Pulmonary artery endothelial cell (primary cell): ENCODE results near the gene UGT1A7. TPM values are rescaled to one million over a fixed set of nuclear protein-coding genes. Genes with fewer than 3 reads are reported as not detected.
"Not testable (repeated sequence)": the region's sequence is repeated elsewhere in the genome, so short reads cannot be mapped to it uniquely, and the experiment has no call there.

Experiments used
- DNase-seq: peaks from one replicate; pipeline ENCODE4 v3.0.0-alpha.2; 2011; ENCODE audit warnings: low read depth, low spot score
- total RNA-seq: library from RNA; depleted of rRNA; stranded (reverse); fragments of >200 nt; gene quantifications from 2 replicates; pipeline ENCODE4 v1.2.3, GENCODE V29; 2014

The UGT1A7 gene
- not detected in 2 replicates for total RNA-seq

DNA sequence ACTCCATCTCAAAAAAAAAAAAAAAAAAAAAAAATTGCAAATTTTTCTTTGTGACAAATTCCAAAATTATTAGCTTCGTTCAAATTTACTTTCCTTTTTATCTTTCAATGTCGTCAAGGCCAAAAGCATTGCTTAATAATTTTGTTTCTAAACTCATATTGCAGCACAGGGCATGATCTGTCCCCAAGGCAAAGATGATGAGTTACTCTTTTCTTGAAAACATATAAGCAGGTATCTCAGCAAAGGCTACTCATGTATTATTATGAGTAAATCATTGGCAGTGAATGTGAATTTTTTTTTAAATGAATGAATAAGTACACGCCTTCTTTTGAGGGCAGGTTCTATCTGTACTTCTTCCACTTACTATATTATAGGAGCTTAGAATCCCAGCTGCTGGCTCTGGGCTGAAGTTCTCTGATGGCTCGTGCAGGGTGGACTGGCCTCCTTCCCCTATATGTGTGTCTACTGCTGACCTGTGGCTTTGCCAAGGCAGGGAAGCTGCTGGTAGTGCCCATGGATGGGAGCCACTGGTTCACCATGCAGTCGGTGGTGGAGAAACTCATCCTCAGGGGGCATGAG lies at the start of gene UGT1A7:
Gene UGT1A7, plus strand, starts transcription at position 381 of the 579 bp plus-strand sequence. Its CDS starts 37 bp downstream, at position 418.
- no peak for DNase-seq

GRCh38 chr2:233636306-233636705 lies 45.4 kb upstream of the UGT1A7 start, which contains the start of gene UGT1A10:
TSS of gene UGT1A10 (plus strand) at chr2:233636448. CDS start at chr2:233636523, 75 bp downstream.
- DNase-seq: not testable (repeated sequence)

- no peak for DNase-seq
Observed at GRCh38 chr2:233638836-233639235, 42.9 kb upstream of the UGT1A7 start.

DNA sequence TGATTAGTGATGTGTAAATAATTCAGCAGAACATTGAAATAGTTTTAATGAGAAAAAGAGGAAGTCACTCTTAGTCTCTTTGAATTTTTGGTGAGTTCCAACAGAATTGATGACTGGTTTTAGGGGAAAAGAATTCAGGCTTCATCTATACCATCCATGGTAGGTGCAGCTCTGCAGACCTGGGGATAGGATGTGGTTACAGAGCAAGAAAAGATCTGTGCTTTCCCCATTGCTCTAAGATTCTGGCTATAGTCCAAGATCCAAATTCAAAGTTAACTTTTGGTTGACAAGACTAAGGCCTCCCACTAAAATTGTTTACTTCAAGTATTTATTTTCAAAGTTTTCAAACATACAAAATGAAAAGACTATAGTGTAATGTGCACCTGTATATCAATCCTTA lies 41.8 kb upstream of the UGT1A7 start:
- no peak for DNase-seq

DNA sequence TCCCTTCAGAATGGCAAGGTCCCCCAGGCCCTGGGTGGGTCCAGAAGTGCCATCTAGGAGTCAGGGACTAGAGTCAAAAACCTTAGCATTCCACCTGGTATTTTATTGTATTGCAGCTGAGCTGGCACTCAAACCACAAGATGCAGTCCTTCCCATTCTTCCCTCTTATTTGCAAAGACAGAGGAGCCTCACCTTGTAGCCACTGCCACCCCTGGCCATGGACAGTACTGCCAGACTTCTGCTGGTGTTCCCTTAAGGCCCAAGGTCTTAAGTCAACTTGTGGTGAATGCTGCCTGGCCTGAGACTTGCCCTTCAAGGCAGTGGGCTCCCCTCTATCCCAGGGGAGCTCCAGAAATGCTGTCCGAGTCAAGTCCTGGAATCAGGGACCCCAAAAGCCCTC lies 38.6 kb upstream of the UGT1A7 start:
- no peak for DNase-seq

GRCh38 chr2:233646033-233646432 lies 35.7 kb upstream of the UGT1A7 start:
- DNase-seq: not testable (repeated sequence)

GRCh38 chr2:233650981-233651380 lies 30.7 kb upstream of the UGT1A7 start:
- DNase-seq: no peak

DNA sequence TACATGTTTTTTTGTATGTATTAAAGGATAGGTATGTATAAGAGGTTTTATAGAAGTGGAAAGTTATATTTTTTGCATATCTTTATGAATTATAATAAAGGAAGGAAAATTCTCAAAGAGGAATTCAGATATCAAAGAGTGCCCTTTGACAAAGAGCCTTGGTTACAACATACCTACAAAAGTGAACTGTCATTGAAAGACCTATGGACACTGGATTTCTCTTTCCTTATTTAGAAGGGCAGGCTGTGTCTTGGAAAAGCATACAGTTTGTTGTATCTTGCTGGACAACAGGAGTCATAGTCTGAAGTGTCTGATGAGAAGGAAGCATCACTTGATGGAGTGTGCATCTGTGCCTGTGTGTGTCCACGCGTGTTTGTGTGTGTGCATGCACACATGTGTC lies 30.3 kb upstream of the UGT1A7 start:
- no peak for DNase-seq

- DNase-seq: no peak
Observed at GRCh38 chr2:233654501-233654900, 27.2 kb upstream of the UGT1A7 start.

- no peak for DNase-seq
Observed at GRCh38 chr2:233655043-233655442, 26.7 kb upstream of the UGT1A7 start.

DNA sequence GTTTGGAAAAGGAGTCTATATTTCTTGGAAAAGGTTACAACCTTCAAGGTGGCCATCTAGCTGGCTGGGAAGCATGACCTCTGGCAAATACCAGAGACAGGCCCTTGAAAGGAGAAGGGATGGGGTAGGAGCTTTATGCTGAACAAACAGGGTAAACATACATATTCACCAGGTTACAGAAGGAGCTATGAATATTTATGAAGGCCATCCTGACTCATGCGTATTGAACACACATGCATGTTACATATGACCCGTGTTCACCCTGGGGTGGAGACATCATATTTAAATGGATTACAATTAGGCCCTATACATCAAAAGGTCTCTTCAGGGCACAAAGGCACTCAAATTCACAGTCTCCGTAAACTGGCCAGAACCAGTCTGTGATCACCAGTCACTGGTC lies 25.8 kb upstream of the UGT1A7 start:
- not testable (repeated sequence) for DNase-seq

GRCh38 chr2:233656443-233656842 lies 25.3 kb upstream of the UGT1A7 start:
- no peak for DNase-seq

GRCh38 chr2:233658610-233659009 lies 23.1 kb upstream of the UGT1A7 start:
- DNase-seq: no peak

DNA sequence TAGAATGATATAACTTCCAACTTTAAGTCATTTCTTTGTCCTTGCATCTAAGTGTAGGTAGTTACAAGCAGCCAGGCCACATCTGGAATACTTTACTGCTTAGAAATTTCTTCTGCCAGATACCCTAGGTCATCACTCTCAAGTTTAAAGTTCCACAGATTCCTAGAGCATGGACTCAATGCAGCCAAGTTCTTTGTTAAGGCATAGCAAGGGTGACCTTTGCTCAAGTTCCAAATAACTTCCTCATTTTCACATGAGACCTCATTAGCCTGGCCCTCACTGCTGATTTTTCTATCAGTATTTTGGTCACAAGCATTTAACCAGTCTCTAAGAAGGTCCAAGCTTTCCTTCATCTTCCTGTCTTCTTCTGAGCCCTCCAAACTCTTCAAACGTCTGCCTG lies 17.8 kb upstream of the UGT1A7 start:
- no peak for DNase-seq

- no peak for DNase-seq
Observed at GRCh38 chr2:233668605-233669260, 13.0 kb upstream of the UGT1A7 start.

GRCh38 chr2:233671290-233672161 lies 10.2 kb upstream of the UGT1A7 start, which contains the start of gene UGT1A9:
TSS of gene UGT1A9 (plus strand) at chr2:233671898. CDS start at chr2:233671935, 37 bp downstream.
- no peak for DNase-seq

DNA sequence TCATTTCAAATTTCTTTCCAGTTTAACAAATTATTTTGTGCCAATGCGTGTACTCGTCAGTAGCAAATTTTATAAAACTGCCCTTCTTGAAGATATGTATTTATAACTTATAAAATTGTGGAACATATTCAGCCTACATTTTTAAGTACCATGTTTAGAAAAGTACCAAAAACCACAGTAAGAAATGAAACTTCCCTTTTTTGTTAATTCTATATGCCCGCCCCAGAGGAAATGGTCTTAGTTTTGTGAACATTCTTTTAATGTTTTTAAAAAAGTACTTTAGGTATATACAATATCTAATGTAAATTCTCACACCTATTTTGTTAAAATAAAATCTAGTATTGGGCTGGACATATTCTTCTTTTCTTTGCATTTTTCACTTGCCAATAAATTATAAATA lies 8.8 kb upstream of the UGT1A7 start:
- DNase-seq: no peak

DNA sequence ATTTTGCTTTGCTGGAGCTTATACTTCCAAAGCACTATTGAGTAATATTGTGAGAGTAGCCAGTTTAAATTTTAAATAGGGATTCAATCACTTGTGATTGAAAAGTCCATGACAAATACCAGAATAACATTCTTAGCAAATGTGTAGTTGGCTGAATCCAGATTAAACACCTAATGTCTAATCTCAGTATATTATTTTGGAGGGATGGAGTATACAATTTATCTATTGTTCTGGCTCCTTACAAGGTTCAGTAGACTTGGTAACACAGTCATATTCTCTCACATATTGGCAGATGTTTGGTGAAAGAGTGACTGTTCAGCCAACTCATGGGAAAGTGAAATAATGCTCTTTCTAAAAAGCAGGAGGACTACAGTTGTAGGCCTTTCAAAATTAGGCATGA lies 7.8 kb upstream of the UGT1A7 start:
- DNase-seq: no peak

DNA sequence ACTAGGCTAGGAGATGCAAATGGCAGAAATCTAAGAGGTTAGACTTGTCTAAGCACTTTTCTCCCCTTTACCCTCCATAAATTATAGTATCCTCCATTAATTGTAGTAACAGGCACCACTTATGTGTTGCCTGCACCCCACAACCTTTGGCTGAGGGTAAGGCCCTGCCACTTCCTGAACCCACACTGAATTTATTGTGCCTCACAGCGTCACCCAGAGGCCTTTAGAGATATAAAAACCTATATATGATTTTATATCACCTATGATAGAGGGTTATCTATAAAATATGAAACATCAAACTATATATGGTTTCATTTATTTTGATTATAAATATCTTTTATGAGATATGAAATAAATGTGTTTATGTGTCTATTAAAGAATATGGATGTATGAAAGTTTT lies 7.4 kb upstream of the UGT1A7 start:
- DNase-seq: no peak

GRCh38 chr2:233674995-233675394 lies 6.7 kb upstream of the UGT1A7 start:
- no peak for DNase-seq

DNA sequence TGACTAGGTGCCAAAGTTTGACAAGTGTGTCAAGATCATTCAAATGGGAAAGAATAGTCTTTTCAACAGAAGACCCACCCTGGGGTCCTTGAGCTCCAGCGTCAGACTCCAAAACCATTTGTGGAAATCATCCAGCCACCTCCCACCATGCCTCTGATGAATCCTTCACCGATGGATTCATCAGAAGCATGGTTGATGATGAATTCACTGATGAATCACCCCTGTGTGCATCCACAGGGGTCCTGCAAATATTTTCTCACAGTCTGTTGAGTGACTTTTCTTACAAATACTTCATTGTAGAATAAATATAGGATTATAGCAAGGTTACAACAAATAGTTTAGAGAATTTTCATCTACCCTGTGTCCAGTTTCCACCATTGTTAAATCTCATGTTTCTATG lies 5.7 kb upstream of the UGT1A7 start:
- no peak for DNase-seq

- no peak for DNase-seq
Observed at GRCh38 chr2:233679196-233679595, 2.5 kb upstream of the UGT1A7 start.
